ENCODE data around the gene CCDC102A.

GRCh38 chr16:57514791-57515600 lies 21.4 kb downstream of the CCDC102A start:
- TF ChIP-seq CTCF (IDR thresholded peaks at IDR 0.05) (no peak), EP300 (IDR thresholded peaks at IDR 0.05) (no peak), POLR2A (IDR thresholded peaks at IDR 0.05; ENCODE audit: low read depth) (no peak), POLR2AphosphoS5 (IDR thresholded peaks at IDR 0.05) (no peak)
